Stimulated activated CD4-positive, alpha-beta T cell treated with anti-CD3 and anti-CD28 coated beads, Interleukin-1b, Interleukin-23, amount 100 ng/mL, for 24 hours (primary cell): ENCODE results near the gene CUL2.
A peak's percentile ranks its signal among the peaks of the same experiment; 100 is the strongest.

ENCODE experiments used
- DNase-seq, 4 experiments: peaks; one replicate each; pipeline ENCODE4 v3.0.0-alpha.2; 2020; ENCODE audit warnings: low read depth in 4 of 4, low spot score in 1 of 4

Gene CUL2

DNA sequence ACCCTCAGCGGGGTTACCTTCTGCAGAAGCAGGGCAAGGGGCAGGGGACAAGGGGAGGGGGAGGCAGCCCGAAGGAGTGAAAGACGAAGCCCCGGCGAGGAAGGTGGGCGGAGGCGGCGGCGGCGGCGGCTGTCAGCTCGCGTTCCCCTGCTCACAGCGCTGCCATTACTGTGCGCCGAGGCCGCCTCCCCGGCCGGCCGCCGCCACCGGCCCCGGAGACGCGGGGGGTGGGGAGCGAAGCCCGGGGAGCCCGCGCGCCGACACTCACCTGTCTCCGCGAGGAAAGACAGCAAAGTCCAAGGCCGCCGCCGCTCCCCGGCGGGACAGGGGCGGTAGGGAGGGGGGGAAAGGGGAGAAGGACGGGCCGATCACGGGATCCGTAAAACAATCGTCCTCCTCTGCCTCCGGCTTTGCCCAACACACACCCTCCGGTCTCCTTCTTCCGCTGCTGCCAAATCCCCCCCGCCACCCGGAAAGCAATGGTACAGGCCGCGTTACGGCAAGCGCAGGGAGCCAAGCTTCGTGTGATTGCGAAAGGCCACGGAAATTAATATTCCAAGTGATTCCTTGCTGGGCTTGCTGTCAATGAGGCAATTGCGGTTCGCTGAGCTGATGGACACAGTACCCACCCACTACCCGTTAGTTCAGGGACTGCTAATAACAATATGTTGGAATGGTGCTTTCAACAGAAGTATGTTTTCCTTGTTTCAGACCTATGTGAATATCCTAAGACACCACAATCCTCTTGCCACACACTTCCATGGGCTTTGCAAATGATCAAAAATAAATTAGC lies at the start of gene CUL2:
Gene CUL2 (minus strand): TSS at position 180 of the 793 bp plus-strand sequence. CDS start 19,024 bp downstream, outside the sequence.
- peak; percentile 76 to 87 (median 80) for DNase-seq

DNA sequence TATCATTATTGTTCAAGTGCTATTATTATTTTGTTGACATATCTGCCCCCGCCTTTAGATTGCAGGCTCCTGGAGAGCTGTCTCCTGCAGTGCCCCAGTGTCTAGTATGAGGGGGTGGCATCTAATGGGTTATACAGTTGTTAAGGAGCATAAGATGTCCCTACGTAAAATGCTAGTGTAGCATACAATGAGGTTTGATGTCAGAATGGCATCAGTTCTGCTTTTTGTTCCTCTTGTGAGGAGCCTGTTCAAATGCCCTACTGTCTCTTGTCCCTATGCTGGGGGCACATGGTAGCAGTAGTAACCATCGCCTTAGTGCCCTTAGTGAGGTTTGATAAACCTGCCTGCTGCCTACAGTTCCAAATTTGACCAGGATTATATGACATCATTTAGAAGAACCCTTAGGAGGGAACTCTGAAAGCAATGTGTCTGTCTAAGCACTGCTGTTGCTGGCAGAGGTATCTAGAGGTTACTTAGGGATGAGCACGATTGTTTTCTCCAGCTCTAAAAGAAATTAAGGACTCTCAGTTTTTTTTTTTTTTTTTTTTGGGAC lies 46.2 kb upstream of the CUL2 start:
- no peak for DNase-seq

DNA sequence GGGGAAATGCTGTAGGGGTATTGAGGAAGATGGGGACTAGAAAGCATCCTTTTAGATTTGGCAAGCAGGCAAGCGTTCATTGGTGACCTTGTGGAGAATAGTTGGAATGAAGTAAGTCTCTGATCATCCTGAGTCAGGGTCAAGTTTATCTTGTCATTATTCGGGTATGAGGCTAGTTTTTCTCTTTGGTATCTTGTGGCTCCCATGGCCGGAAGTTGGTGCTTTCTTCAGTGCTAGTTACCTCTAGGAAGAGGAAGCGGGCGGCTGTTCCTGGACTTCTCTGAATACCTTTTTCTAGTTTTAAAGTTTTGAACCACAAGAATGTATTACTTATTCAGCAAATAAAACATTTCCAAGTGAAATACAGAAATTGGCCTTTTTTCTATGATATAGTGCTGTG lies 45.7 kb upstream of the CUL2 start:
- DNase-seq: no peak

DNA sequence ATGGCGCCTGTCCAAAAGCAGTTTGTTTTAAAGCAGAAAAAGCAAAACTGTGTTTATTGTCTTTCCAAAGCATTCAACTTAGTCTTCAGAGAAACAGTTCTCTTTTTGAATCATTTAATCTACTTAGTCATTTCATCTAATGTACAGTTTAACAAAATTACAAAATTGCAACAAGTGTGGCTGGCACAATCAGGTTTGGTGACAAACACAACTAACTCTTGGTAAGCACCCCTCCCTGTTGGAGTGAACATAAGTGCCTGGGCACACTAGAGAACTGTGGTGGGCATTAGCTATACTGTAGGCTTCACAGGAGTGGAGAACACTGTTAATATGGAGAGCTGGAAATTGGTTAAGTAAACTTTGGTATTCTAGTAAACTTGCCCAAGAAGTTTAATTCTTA lies 43.4 kb upstream of the CUL2 start:
- DNase-seq: no peak

DNA sequence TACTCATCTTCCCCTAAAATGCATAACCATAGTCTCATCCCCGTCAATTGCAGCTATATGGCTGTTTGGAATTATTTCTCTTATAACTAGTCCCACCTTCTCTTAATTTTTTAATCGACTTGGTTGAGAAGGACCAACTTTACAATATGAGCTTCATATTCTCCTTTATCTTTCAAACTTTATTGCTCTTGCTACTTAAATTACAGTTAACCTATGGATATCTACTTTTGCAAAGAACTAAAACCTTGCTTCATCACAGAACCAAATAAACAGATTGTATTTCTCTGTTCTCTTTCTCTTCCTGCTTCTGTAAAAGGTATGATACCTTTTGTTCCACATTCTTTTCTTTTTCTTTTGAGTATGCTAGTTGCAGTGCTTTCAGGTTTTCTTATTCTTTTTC lies 42.6 kb upstream of the CUL2 start:
- DNase-seq: no peak

DNA sequence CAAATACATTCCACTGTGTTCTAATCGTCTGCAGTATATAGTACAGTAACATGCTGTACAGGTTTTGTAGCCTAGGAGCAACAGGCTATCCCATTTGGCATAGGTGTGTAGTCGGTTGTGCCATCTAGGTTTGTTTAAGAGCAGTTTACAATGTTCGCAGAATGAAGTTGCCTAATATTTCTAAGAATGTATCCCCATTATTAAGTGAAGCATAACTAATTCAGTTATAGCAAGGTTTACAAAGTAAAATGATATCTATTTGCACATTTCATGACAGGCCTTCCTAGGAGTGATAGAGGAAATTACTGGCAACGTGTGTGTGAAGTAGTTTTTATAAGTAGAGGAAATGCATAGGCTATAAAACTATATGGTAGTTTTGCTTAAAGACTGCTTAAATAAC lies 40.5 kb upstream of the CUL2 start:
- DNase-seq: no peak

DNA sequence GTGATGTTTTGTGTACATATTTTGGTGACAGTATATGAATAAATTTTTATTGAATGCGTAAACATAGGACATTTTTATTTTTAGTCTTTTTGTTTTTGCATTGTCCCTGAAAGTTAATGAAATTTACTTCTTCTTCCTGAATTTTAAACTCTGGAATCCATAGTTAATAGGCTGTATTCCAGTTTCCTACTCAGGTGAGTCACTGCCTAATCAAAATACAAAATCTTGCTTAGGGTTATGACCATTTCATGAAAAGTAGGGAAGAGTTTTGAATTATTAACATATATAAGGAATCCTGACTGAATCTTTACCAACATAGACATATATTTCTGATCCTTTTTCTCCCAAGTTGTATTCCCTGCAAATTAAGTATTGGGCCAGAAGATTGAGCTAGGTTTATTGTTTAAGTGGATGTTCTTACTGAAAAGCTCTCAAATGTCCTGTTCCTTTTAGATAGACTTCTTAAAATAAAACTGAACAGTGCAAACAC lies 39.1 kb upstream of the CUL2 start:
- DNase-seq: no peak

DNA sequence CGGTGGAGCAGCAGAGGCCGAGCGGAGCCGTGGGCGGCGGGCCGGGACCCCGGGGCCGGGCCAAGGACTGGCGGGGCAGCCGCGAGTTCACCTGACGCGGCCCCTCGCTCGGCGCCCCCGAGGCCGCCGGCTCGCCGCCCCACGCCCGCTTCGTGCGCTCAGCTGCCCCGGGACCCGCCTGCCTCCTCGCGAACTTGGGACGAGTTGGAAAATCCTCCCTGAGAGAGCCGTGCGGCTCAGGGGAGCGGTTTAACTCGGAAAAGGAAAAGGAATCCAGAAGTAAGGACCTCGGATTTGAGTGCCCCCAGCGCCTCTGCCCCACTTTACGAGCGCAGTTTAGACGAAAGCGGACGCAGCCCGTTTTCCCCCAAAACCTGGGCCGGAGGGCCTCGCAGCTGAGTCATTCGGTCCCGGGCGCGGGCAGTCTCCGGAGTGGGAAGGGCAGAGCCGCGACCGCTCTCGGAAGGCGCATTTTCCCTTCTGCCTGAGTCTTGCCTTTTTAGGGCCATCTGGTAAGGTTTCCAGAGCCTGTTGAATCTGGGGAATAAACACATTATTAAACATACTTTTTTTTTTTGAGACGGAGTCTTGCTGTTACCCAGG lies 37.2 kb upstream of the CUL2 start:
- peak; percentile 35 to 54 (median 38) for DNase-seq

DNA sequence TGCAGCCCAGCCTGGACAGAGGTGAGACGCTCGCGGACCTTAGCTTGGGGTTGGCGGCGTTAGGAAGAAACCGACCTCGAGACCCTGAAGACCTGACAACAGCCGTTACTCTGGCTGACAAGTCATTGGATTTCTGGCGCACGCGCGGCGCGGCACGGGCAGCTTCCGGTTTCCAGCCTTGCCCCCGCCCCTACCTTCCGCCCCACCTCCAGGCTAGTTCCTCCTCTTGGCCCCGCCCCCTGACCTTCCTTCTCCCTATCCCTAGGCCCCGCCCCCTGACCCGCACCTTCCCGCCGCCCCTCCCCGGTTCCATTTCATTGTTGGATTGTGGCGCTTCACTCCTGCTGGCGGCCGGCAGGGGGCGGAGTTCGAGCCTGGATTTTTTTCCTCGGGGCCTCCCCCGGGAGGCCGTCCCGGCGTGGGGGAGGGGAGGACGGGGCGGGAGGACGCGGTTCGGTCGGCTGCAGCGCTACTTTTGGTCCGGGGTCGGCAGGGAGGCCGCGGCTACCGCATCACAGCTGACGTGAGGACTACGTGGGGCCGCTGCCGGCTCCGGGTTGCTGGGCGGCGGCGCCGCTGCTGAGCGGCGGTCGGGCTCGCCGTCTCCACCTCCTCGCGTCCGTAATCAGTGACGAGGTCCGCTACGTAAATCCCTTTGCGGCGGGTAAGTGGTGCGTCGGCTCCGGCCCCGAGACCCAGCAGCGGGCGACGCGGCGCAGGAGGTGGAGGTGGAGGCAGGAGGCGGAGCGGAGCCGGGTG lies 36.6 kb upstream of the CUL2 start, which contains the start of gene CREM:
Gene CREM (plus strand): TSS at position 317 of the 759 bp plus-strand sequence. CDS start 10,990 bp downstream, outside the sequence.
- DNase-seq: peak; percentile 100

DNA sequence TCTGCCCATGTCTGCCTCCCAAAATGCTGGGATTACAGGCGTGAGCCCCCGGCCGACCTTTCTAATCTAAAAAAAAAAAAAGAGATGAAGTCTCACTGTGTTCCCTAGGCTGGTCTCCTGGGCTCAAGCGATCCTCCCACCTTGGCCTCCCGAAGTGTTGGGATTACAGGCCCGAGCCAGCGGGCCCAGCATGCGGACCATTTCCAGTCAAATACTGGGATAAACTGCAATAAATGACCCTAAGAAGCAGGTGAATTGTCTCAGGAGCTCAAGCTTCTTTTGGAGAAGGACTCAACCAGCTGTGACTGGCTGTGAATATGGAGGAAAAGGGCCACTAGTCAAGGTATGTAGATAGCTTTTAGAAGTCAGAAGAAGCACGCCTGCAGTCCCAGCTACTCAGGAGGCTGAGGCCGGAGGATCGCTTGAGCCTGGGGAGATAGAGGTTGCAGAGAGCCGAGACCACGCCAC lies 36.0 kb upstream of the CUL2 start:
- DNase-seq: no peak

DNA sequence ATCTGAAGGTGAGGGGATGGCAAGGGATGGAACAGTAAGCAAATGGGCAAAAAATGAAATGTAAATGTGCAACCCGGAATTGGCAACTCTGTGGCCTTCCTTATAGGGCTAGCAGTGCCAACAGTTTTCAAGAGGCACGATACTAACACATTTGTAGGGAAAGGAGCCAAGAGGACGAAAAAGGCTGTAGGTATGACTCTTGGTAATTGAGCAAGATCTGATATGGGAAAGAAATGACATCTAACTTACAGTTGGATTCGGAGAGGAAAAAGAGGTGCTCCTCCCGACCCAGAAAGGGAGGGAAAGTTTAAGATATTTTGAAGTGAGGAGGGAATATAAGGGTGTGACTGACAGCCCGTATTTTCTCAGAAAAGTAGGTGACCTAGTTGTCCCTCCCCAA lies 34.4 kb upstream of the CUL2 start:
- no peak for DNase-seq

DNA sequence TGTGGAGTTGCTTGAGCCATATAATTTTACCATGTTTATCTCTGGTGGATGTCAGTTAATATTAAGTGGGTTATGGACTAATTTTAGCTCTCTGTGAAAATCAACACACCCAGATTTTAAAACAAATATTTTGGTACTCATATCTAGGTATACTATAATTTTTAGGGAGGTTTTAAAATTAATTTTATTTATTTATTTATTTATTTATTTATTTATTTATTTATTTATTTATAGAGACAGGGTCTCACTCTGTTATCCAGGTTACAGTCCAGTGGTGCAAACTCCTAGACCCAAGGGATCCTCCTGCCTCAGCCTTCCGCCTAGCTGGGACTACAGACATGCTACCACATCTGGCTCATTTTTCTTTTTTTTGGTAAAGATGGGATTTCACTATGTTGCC lies 29.2 kb upstream of the CUL2 start:
- DNase-seq: no peak

DNA sequence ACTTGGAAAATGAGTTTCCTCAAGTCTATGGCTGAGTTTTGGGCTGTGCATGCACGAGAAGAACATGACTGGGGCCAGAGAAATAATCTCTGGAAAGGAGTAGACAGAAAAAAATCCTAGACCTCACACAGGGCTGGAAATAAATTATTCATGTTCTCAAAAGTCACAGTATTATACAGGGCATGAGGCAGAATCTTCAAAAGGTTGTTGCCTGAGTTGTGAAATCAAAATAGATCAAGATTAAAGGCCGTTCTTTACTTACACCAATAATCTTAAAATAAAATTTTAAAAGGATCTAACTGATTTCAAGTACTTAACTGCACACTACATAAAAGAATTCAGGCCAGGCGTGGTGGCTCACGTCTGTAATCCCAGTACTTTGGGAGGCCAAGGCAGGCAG lies 22.4 kb upstream of the CUL2 start:
- DNase-seq: no peak

DNA sequence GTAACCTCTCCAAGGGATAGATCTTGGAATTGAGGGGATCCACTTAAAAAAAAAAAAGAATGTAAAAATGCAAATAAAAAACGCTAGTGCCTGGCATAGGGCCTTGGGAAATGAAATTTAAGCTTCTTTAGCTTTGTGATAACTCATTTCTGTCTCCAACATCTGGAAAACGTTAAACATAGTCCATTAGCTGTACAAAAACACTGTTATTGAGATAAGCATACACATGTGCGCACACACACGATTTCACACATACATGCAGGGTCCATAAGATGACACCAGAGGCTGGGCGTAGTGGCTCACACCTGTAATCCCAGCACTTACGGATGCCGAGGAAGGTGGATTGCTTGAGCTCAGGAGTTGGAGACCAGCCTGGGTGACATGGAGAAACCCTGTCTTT lies 13.7 kb upstream of the CUL2 start:
- no peak for DNase-seq

DNA sequence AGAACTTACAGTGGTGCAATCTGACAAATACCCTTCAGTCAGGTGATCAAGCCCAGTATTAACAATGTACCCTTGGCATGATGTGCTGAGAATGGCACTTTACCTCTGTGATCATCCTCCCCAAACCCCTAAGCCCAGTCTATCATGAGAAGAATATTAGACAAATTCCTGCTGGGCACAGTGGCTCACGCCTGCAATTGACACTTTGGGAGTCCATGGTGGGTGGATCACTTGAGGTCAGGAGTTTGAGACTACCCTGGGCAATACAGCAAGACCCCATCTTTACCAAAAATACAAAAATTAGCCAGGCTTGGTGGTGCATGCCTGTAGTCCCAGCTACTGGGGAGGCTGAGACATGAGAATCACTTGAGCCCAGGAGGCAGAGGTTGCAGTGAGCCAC lies 7.4 kb upstream of the CUL2 start:
- DNase-seq: no peak

DNA sequence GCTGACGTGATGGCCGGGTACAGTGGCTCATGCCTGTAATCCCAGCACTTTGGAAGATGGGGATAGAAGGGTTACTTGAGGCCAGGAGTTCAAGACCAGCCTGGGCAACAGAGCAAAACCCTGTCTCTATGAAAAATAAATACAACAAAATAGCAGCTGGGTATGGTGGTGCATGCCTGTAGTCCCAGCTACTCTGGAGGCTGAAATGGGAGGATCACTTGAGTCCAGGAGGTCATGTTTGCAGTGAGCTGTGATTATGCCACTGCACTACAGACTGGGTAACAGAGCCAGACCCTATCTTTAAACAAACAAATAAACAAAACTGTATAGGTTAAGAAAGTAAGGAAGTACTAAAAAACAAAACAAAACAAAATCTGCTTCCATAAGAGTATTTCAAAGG lies 6.2 kb upstream of the CUL2 start:
- DNase-seq: no peak

DNA sequence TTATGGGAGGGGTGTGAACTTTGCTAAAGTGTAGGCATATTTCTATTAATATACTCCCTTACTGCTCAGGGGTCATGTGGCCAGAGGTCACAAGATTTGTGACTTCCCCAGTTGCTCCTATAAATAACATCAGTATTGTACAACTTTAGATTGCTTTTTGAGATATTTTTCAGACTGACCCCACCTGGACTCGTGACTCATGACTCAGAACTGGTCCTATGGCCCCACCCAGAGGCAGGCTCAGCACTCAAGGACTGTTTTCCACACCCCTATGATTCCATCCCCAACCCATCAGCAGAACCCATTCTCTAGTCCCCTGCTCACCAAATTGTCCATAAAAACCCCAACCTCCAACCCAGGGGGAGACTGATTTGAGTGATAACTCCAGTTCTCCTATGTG lies 2.7 kb upstream of the CUL2 start:
- DNase-seq: no peak

DNA sequence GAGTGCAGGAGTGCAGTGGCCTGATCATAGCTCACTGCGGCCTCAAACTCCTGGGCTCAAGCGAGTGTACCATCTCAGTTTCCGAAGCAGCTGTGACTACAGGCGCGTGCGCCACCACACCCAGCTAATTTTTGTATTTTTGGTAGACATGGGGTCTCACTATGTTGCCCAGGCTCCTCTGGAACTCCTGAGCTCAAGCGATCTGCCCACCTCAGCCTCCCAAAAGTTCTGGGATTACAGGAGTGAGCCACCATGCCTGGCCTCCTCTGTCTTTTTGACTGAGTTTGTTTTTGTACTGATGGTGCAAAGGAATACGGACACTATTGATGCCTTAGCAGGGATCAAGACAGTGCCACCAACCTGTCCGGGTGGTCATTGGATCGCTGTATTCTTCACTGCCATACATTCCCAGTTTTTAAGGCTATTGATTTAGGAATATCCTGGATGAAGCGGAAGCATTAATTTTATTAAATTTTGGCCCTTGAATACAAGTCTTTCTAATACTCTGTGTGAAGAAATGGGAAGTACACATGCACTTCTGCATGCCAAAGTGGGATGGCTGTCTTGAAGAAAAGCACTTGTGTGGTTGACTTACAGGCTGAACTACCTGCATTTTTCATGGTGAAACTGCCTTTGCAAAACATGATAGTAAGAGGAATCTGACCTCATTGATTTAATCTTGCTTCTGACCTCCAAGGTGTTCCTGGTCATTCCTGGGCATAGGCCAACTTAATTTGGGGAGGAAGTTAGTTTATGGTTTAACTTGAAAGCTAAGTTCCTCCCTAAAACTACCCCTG lies 2.1 kb upstream of the CUL2 start:
- no peak for DNase-seq

DNA sequence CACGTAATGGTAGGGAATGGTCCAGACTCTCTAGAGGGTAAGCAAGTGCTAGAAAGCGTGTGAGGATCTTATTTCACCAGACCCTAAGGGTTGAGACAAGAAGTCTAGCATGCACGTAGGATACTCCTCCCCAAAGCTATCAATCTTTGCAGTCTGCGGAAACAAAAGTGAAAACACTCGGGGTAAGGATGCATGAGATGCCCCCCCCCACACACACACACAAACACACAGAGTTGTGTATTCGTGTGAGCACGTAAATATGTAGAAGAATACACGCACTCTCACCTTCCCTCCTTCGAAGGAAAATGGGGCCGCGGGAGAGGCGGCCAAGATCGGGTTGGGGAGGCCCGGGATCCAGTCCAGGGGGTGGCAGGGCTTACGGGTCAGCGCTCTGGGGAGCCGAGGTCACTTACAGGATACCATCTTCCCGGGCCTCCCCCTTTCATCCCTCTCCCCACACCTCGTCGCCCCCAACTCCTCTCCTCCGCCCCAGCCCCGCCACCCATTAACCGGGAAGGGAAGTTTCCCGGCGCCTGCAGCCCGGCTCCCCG lies 455 bp downstream of the CUL2 start:
- no peak for DNase-seq

DNA sequence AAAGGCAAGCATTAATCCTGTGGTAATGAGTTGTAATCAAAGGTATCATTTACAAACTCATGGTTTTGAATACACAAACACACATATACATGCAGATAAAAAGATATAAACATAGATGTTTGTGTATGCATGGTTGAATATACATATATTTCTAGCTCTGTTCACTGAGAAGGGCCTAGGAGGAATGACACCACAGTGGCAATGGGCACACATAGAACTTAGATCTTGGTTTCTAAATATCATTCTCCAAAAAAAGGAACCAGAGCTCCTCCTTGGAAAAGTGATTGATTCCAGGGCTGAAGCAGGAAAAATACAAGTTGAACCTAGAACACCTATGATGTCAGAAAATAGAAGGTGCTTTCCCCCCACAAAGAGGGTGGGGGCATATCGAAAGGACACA lies 6.9 kb downstream of the CUL2 start:
- no peak for DNase-seq
